Suprapubic skin (tissue), 4 donors: Measurements from ENCODE around the gene ABCC6. TPM values are rescaled to one million over a fixed set of nuclear protein-coding genes. Genes with fewer than 3 reads are reported as not detected.
"Not testable (repeated sequence)": the region's sequence is repeated elsewhere in the genome, so short reads cannot be mapped to it uniquely, and the experiment has no call there.

Experiments
- DNase-seq, 2 donors: peaks; one replicate each; pipeline ENCODE4 v3.0.0-alpha.2; 2019; ENCODE audit warnings: low spot score in 2 of 2
- H3K27ac ChIP-seq: fragments of 200-600 bp; sonication (generic); one replicate; pipeline ENCODE4 v1.5.1; 2019
- H3K27me3 ChIP-seq: fragments of 200-600 bp; sonication (generic); one replicate; pipeline ENCODE4 v1.5.1; 2019
- H3K36me3 ChIP-seq: fragments of 200-600 bp; sonication (generic); one replicate; pipeline ENCODE4 v1.5.1; 2019
- H3K4me1 ChIP-seq: fragments of 200-600 bp; sonication (generic); one replicate; pipeline ENCODE4 v1.5.1; 2019
- H3K4me3 ChIP-seq: fragments of 200-600 bp; sonication (generic); one replicate; pipeline ENCODE4 v1.5.1; 2019; ENCODE audit warnings: mild to moderate bottlenecking
- H3K9me3 ChIP-seq: fragments of 200-600 bp; sonication (generic); one replicate; pipeline ENCODE4 v1.5.1; 2019
- EP300 ChIP-seq: sonication (generic); formaldehyde crosslinking; IDR thresholded peaks from one replicate; pipeline ENCODE4 v1.6.1; 2017; ENCODE audit warnings: antibody characterized with exemption
- POLR2A ChIP-seq, 2 donors: fragments of 450-650 bp; IDR thresholded peaks; one replicate each; pipeline ENCODE4 v1.6.1; 2017; ENCODE audit warnings: antibody characterized with exemption in 2 of 2, mild to moderate bottlenecking in 2 of 2, moderate library complexity in 2 of 2
- POLR2AphosphoS5 ChIP-seq, 3 donors: sonication (generic); formaldehyde crosslinking; IDR thresholded peaks; one replicate each; pipeline ENCODE4 v1.6.1; 2017; ENCODE audit warnings: antibody characterized with exemption in 3 of 3
- WGBS: methylation state at CpG from one replicate; pipeline ENCODE4 v1.1.5; 2018; 5-methylcytosine and 5-hydroxymethylcytosine counted together
- total RNA-seq, 4 donors: library from RNA; depleted of rRNA; stranded (reverse); fragments of >200 nt; gene quantifications; one replicate each; pipeline ENCODE4 v1.1.0, GENCODE V29; 2016
- TF ChIP-seq, protein P1 (sequence below), 2 donors: fragments of 200-600 bp in 1 of 2; fragments of 450-650 bp in 1 of 2; sonication (generic) in 1 of 2; IDR thresholded peaks; one replicate each; pipeline ENCODE4 v1.5.1; 2016 to 2019; ENCODE audit warnings: antibody characterized with exemption in 2 of 2, mild to moderate bottlenecking in 1 of 2, moderate library complexity in 1 of 2

Gene ABCC6
- total RNA-seq, 4 donors from 2014 or later = 0.49 to 3.4 (median 1.2) TPM

DNA sequence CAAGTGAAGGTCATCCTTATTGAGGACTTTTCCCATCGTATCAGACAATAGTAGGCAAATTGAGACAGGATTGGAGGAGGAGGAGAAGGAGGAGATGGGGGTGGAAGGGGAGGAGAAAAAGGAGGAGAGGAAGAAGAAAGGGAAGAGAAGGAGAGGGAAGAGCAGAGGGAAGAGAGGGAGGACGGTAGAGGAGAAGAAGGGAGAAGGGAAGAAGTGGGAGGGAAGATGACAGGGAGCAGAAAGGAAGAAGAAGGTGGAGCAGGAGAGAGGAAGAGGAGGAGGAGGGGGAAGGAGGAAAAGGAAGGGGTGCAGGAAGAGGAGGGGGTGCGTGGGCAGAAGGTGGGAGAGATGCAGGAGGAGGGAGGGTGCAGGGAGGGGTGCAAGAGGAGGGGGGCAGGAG lies 26.0 kb downstream of the ABCC6 start:
- Histone ChIP-seq H3K27ac (no peak overlapping the region), H3K4me3 (no peak overlapping the region), H3K27me3 (no peaks in the 10 kb centered on the region), H3K9me3 (no peaks in the 10 kb centered on the region), H3K4me1 (no peaks in the 10 kb centered on the region), H3K36me3 (no peaks in the 10 kb centered on the region)
- no peak for TF ChIP-seq EP300
- TF ChIP-seq, protein P1, sequence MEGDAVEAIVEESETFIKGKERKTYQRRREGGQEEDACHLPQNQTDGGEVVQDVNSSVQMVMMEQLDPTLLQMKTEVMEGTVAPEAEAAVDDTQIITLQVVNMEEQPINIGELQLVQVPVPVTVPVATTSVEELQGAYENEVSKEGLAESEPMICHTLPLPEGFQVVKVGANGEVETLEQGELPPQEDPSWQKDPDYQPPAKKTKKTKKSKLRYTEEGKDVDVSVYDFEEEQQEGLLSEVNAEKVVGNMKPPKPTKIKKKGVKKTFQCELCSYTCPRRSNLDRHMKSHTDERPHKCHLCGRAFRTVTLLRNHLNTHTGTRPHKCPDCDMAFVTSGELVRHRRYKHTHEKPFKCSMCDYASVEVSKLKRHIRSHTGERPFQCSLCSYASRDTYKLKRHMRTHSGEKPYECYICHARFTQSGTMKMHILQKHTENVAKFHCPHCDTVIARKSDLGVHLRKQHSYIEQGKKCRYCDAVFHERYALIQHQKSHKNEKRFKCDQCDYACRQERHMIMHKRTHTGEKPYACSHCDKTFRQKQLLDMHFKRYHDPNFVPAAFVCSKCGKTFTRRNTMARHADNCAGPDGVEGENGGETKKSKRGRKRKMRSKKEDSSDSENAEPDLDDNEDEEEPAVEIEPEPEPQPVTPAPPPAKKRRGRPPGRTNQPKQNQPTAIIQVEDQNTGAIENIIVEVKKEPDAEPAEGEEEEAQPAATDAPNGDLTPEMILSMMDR (IDR thresholded peaks at IDR 0.05) = no peak
- no peak for TF ChIP-seq POLR2AphosphoS5 (IDR thresholded peaks at IDR 0.05)
- no peak for TF ChIP-seq POLR2A (IDR thresholded peaks at IDR 0.05)
- WGBS = 44% methylated on average over 3 of the region's 3 CpGs
- no peak for DNase-seq

DNA sequence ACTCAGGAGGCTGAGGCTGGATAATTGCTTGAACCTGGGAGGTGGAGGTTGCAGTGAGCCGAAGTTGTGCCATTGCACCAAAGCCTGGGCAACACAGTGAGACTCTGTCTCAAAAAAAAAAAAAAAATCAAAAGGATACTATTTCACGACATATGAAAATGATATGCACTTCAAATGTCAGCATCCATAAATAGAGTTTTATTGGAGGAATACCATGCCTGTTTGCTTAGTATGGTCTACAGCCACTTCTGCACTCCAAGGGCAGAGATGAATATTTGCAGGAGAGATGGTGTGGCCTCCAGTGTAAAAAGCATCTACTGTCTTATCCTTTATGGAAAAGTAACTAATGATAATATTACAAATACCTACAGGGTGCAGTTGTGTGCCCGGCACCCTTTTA lies 27.2 kb downstream of the ABCC6 start:
- Histone ChIP-seq H3K4me3 (no peak overlapping the region), H3K27ac (no peak overlapping the region), H3K9me3 (no peaks in the 10 kb centered on the region), H3K36me3 (no peaks in the 10 kb centered on the region), H3K4me1 (no peaks in the 10 kb centered on the region), H3K27me3 (no peaks in the 10 kb centered on the region)
- WGBS = 81% methylated on average over 3 of the region's 3 CpGs
- TF ChIP-seq POLR2AphosphoS5 (IDR thresholded peaks at IDR 0.05) = no peak
- TF ChIP-seq POLR2A (IDR thresholded peaks at IDR 0.05) = no peak
- TF ChIP-seq, protein P1 (IDR thresholded peaks at IDR 0.05) = no peak
- TF ChIP-seq EP300 = no peak
- no peak for DNase-seq

DNA sequence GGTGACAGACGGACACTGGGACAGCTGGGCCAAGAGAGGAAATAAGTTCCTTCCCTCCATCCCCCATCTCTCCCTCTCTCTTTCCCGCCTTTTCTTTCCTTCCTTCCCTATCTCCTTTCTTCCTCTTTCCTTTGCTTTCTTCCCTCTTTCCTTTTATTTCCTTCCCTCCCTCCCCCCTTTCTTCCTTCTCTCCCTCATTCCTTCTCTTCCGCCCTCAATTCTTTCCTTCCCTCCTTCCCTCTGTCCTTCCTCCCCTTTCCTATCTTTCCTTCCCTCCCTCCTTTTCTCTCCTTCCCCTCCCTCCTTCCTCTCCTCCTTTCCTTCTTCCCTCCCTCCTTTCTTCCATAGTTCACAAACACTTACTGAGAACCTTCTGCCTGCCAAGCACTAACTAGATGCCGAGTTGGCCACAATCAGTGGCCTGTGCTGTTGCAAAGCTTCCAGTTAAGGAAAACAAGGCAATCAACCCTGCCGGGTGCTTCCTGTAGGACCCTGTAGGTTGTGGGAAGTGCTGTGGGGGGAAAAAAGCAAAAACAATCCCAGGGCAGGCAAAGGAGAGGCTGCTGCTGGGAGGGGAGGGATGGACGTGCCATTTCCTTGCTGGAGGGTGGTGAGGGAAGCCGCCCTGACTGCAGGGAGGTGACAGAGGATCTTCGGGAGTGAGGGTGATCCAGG lies 31.7 kb downstream of the ABCC6 start:
- TF ChIP-seq EP300 = no peak
- no peak for TF ChIP-seq POLR2A (IDR thresholded peaks at IDR 0.05)
- TF ChIP-seq POLR2AphosphoS5 (IDR thresholded peaks at IDR 0.05) = no peak
- TF ChIP-seq, protein P1 (IDR thresholded peaks at IDR 0.05) = no peak
- H3K27ac ChIP-seq = no peak overlapping the region
- H3K36me3 ChIP-seq = no peaks in the 10 kb centered on the region
- H3K9me3 ChIP-seq = no peaks in the 10 kb centered on the region
- H3K27me3 ChIP-seq = no peaks in the 10 kb centered on the region
- 60% methylated on average over 8 of the region's 8 CpGs for WGBS
- H3K4me1 ChIP-seq = no peaks in the 10 kb centered on the region
- H3K4me3 ChIP-seq = no peak overlapping the region
- no peak for DNase-seq

DNA sequence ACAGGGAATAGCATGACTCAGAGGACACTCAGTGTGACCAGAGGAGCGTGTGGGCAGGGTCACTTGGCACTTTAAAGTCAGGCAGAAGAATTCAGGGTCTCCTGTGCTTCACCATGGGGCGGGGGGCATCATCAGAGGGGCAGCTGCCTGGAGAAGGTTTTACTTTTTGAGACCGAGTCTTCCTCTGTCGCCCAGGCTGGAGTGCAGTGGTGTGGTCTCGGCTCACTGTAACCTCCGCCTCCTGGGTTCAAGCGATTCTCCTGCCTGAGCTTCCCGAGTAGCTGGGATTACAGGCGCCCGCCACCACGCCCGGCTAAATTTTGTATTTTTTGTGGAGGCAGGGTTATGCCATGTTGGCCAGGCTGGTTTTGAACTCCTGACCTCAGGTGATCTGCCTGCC lies 32.3 kb downstream of the ABCC6 start:
- H3K4me1 ChIP-seq, H3K27ac ChIP-seq, H3K27me3 ChIP-seq, H3K4me3 ChIP-seq, DNase-seq, H3K36me3 ChIP-seq, H3K9me3 ChIP-seq: not testable (repeated sequence)
- 92% methylated on average over 11 of the region's 12 CpGs for WGBS

DNA sequence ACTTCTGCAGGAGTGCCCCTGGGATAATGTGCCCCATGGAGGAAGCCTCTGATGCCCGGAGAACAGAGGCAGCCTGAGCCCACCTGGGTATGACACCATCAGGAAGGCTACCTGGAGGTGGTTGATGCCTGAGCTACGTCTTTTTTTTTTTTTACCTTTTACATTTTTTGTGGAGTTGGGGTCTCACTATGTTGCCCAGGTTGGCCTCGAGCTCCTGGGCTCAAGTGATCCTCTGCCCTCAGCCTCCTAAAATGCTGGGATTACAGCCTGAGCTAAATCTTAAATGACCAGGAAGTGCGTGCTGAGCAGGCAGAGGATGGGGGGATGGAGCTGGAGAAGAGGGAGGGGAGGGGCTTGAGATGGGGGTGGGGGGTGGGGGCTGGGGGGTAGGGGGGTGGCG lies 32.7 kb downstream of the ABCC6 start:
- Histone ChIP-seq H3K4me1 (no peaks in the 10 kb centered on the region), H3K9me3 (no peaks in the 10 kb centered on the region), H3K27me3 (no peaks in the 10 kb centered on the region), H3K27ac (no peak overlapping the region), H3K4me3 (no peak overlapping the region), H3K36me3 (no peaks in the 10 kb centered on the region)
- WGBS = 84% methylated on average over 5 of the region's 5 CpGs
- DNase-seq = no peak
- TF ChIP-seq, protein P1 (IDR thresholded peaks at IDR 0.05) = no peak
- TF ChIP-seq POLR2AphosphoS5 (IDR thresholded peaks at IDR 0.05) (no peak), POLR2A (IDR thresholded peaks at IDR 0.05) (no peak), EP300 (no peak)

DNA sequence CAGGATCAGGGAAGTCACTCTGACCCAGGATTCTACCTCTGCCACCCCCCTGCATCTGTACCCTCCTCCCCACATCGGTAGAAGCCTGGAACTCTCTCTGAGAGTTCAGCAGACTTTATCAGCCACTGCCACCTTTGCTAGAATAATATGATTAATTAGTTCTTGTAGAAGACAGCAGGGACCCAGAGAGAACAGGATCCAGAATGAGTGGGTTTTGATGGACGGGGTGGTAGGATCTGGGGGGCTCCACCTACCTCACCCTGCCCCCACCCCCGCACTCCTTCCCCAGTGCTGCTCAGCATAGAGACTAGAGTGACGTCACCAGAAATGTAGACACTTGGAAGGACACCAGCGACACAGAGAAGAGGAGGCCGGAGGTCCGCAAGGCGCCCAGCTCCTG lies 33.5 kb downstream of the ABCC6 start:
- TF ChIP-seq POLR2AphosphoS5 (IDR thresholded peaks at IDR 0.05) = no peak
- no peak for TF ChIP-seq POLR2A (IDR thresholded peaks at IDR 0.05)
- TF ChIP-seq EP300 = no peak
- TF ChIP-seq, protein P1 (IDR thresholded peaks at IDR 0.05) = no peak
- Histone ChIP-seq H3K27me3 (no peaks in the 10 kb centered on the region), H3K27ac (no peak overlapping the region), H3K9me3 (no peaks in the 10 kb centered on the region), H3K36me3 (no peaks in the 10 kb centered on the region), H3K4me3 (no peak overlapping the region), H3K4me1 (no peaks in the 10 kb centered on the region)
- WGBS = 73% methylated on average over 8 of the region's 8 CpGs
- DNase-seq = no peak
